Epithelial cell of prostate (primary cell): ENCODE results near the gene AZIN2.
"Not testable (repeated sequence)": the region's sequence is repeated elsewhere in the genome, so short reads cannot be mapped to it uniquely, and the experiment has no call there.

Experiments
- DNase-seq: peaks from one replicate; pipeline ENCODE4 v3.0.0-alpha.2; 2011; ENCODE audit warnings: low read depth, low spot score
- H3K27ac ChIP-seq: fragments of 450-650 bp; 2 replicates; pipeline ENCODE4 v1.5.1; 2017; ENCODE audit warnings: mild to moderate bottlenecking

AZIN2 gene

GRCh38 chr1:33080885-33081553 lies at the start of gene AZIN2:
AZIN2 (plus strand) TSS chr1:33081153; CDS start chr1:33082250, 1,097 bp downstream.
- peak; percentile 57 for DNase-seq
- no peak within 1 kb of the TSS for H3K27ac ChIP-seq

- H3K27ac ChIP-seq, result no peak overlapping the region
- DNase-seq, result no peak
Observed at GRCh38 chr1:33031506-33031905, 49.4 kb upstream of the AZIN2 start.

- DNase-seq, result no peak
Observed at GRCh38 chr1:33032126-33032869, 48.7 kb upstream of the AZIN2 start.

GRCh38 chr1:33036051-33036525 lies 44.9 kb upstream of the AZIN2 start:
- peak overlapping the region; percentile 62 for H3K27ac ChIP-seq
- DNase-seq, result no peak

More at GRCh38 chr1:33032126-33032869, 48.7 kb upstream of the AZIN2 start:
- no peak overlapping the region for H3K27ac ChIP-seq

- DNase-seq, result peak; percentile 91
- H3K27ac ChIP-seq, result peak within 1 kb of the TSS; percentile 62
Observed at GRCh38 chr1:33036526-33037503, 44.1 kb upstream of the AZIN2 start, which contains the start of gene AK2. AK2 (minus strand) TSS chr1:33036883; CDS start chr1:33036828, 55 bp downstream.

- DNase-seq, result no peak
- H3K27ac ChIP-seq, result no peak overlapping the region
Observed at GRCh38 chr1:33039840-33040239, 41.1 kb upstream of the AZIN2 start.

- H3K27ac ChIP-seq, result no peak overlapping the region
Observed at GRCh38 chr1:33041026-33041425, 39.9 kb upstream of the AZIN2 start.

GRCh38 chr1:33042831-33043230 lies 38.1 kb upstream of the AZIN2 start:
- H3K27ac ChIP-seq, result no peak overlapping the region
- DNase-seq, result no peak

More at GRCh38 chr1:33041026-33041425, 39.9 kb upstream of the AZIN2 start:
- no peak for DNase-seq

GRCh38 chr1:33043267-33044092 lies 37.5 kb upstream of the AZIN2 start:
- no peak overlapping the region for H3K27ac ChIP-seq
- DNase-seq, result no peak

GRCh38 chr1:33045246-33045645 lies 35.7 kb upstream of the AZIN2 start:
- no peak overlapping the region for H3K27ac ChIP-seq
- DNase-seq, result no peak

- DNase-seq, result no peak
- no peak overlapping the region for H3K27ac ChIP-seq
Observed at GRCh38 chr1:33045814-33046213, 35.1 kb upstream of the AZIN2 start.

- not testable (repeated sequence) for H3K27ac ChIP-seq, DNase-seq
Observed at GRCh38 chr1:33046234-33046633, 34.7 kb upstream of the AZIN2 start.

GRCh38 chr1:33047290-33047689 lies 33.7 kb upstream of the AZIN2 start:
- peak overlapping the region; percentile 92 for H3K27ac ChIP-seq
- DNase-seq, result no peak

- DNase-seq, result no peak
- H3K27ac ChIP-seq, result peak overlapping the region; percentile 92
Observed at GRCh38 chr1:33047839-33048305, 33.1 kb upstream of the AZIN2 start.

GRCh38 chr1:33048426-33048825 lies 32.5 kb upstream of the AZIN2 start:
- no peak for DNase-seq
- peak overlapping the region; percentile 92 for H3K27ac ChIP-seq

GRCh38 chr1:33049371-33049770 lies 31.6 kb upstream of the AZIN2 start:
- no peak for DNase-seq
- H3K27ac ChIP-seq, result peak overlapping the region; percentile 92

GRCh38 chr1:33050221-33051076 lies 30.5 kb upstream of the AZIN2 start:
- DNase-seq, result peak; percentile 75
- H3K27ac ChIP-seq, result peak overlapping the region; percentile 92
